SK-N-MC (cell line): ENCODE data around the gene CARM1.
"Not testable (repeated sequence)": the region's sequence is repeated elsewhere in the genome, so short reads cannot be mapped to it uniquely, and the experiment has no call there.

ENCODE experiments used
- DNase-seq: peaks from one replicate; pipeline ENCODE4 v3.0.0-alpha.2; 2011; ENCODE audit warnings: low read depth, low spot score
- H3K27ac ChIP-seq: fragments of 200-600 bp; sonication (generic); 2 replicates; pipeline ENCODE4 v1.5.1; 2016; ENCODE audit warnings: mixed run types
- H3K36me3 ChIP-seq: fragments of 200-600 bp; sonication (generic); 2 replicates; pipeline ENCODE4 v1.6.1; 2017; ENCODE audit warnings: antibody characterized with exemption, low read length, mixed read lengths; ENCODE audit not compliant: insufficient read depth
- H3K4me3 ChIP-seq: fragments of 200-600 bp; sonication (generic); 2 replicates; pipeline ENCODE4 v1.5.1; 2016
- H3K9ac ChIP-seq: fragments of 200-600 bp; sonication (generic); 2 replicates; pipeline ENCODE4 v1.8.0; 2017; ENCODE audit warnings: mixed run types, mixed read lengths; ENCODE audit not compliant: insufficient read length
- H3K9me3 ChIP-seq: fragments of 200-600 bp; sonication (generic); 2 replicates; pipeline ENCODE4 v1.6.1; 2017; ENCODE audit warnings: low read depth, mild to moderate bottlenecking, antibody characterized with exemption, low read length, moderate library complexity, mixed read lengths
- EZH2 ChIP-seq: fragments of 200-600 bp; sonication (generic); IDR thresholded peaks from one replicate; pipeline ENCODE4 v1.6.1; 2017; ENCODE audit warnings: antibody characterized with exemption
- FOXP2 ChIP-seq: optimal IDR thresholded peaks from 2 replicates; pipeline ENCODE3; 2011; ENCODE audit warnings: mild to moderate bottlenecking, moderate library complexity; ENCODE audit not compliant: insufficient read depth; ENCODE audit errors: extremely low read length, control extremely low read depth
- POLR2AphosphoS5 ChIP-seq: IDR thresholded peaks from 2 replicates; pipeline ENCODE4 v1.6.1; 2012; ENCODE audit warnings: mild to moderate bottlenecking, low read depth, low read length, borderline replicate concordance

Gene CARM1

DNA sequence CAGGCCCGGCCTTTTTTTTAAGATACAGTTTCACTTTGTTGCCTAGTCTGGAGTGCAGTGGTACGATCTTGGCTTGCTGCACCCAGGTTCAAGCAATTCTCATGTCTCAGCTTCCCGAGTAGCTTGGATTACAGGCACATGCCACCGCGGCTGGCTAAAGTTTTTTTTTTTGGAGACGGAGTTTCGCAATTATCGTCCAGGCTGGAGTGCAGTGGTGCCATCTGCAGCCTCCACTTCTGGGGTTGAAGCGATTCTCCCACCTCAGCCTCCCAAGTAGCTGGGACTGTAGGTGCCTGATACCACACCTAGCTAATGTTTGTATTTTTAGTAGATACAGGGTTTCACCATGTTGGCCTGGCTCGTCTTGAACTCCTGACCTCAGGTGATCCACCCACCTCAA, 4.9 kb upstream of the CARM1 start:
- TF ChIP-seq EZH2 (no peak), FOXP2 (no peak)
- DNase-seq = no peak
- no peak overlapping the region for H3K4me3 ChIP-seq
- H3K27ac ChIP-seq = no peak overlapping the region
- no peaks in the 10 kb centered on the region for H3K36me3 ChIP-seq
- no peaks in the 10 kb centered on the region for H3K9me3 ChIP-seq
- no peak overlapping the region for H3K9ac ChIP-seq

DNA sequence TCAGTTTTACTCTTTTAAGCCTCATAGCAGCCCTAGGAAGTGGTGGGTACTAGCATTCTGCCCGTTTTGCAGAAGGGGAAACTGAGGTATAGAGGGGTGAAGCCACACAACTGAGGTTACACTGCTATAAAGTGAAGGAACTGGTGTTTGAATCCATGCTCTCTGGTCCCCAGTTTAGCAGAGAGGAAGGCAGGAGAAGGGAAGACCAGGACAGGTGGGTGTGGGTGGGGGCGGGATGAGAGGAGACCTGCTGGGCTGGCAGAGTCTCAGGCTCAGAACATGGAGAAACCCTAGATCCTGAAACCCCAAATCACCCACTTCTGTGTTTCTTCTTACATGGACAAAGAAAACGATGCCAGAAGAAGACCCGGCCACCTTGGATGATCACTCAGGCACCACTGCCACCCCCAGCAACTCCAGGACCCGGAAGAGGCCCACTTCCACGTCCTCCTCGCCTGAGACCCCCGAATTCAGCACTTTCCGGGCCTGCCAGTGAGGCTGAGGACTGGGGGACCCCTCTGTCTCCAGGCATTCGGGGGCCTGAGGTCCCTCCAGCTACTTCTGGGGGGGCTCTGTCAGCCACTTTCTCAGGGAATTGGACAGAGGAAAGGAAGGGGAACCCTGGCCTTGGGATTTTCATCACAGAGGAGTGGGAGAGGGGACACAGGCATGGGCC, 2.3 kb upstream of the CARM1 start:
- no peak for DNase-seq
- Histone ChIP-seq H3K4me3 (no peak overlapping the region), H3K36me3 (no peaks in the 10 kb centered on the region), H3K9ac (no peak overlapping the region), H3K27ac (no peak overlapping the region), H3K9me3 (no peaks in the 10 kb centered on the region)
- TF ChIP-seq FOXP2 (no peak), EZH2 (no peak), POLR2AphosphoS5 (no peak)

DNA sequence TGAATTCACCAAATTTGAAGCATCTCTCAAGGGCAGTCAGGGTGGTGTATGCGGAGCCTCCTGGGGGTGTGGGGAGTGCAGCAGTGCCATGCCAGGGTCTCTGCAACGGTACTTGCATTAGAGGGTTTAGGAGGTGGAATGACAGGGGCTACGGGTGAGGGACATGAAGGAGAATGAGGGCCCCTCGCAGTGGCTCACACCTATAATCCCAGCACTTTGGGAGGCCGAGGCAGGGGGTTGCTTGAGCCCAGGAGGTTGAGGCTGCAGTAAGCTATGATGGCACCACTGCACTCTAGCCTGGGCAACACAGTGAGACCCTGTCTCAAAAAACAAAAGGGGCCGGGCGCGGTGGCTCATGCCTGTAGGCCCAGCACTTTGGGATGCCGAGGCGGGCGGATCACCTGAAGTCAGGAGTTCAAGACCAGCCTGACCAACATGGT, 1.5 kb upstream of the CARM1 start:
- H3K9me3 ChIP-seq, DNase-seq, H3K9ac ChIP-seq, H3K36me3 ChIP-seq, H3K27ac ChIP-seq, H3K4me3 ChIP-seq: not testable (repeated sequence)

DNA sequence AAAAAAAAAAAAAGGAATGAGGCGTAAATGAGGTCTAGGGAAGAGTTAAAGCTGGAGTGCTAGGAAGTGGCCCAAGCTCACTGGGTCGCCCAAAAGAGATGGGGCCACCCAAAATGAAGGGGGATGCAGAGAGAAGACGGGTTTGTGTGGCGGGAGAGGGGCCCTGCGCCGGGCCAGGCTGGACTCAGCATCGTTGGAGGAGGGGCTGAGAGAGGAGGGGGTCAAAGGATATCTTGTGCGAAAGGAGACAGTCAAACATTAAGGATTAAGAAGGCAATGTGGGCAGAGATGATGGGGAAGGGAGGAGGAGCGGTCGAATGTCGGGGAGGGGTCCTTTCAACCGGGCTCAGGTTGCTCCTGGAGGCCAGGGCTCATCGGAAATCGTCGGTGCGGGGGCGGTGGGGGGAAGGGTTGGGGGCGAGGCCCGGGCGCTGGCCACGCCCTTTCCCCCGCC, 825 bp upstream of the CARM1 start:
- DNase-seq = no peak
- Histone ChIP-seq H3K4me3 (peak overlapping the region; percentile 77), H3K9ac (peak overlapping the region; percentile 27), H3K27ac (peak overlapping the region; percentile 66; the same call in 1 of the 2 replicates), H3K36me3 (no peaks in the 10 kb centered on the region), H3K9me3 (no peaks in the 10 kb centered on the region)
- TF ChIP-seq EZH2 = no peak
- peak; percentile 57; the same call in 1 of the 2 replicates for TF ChIP-seq POLR2AphosphoS5

DNA sequence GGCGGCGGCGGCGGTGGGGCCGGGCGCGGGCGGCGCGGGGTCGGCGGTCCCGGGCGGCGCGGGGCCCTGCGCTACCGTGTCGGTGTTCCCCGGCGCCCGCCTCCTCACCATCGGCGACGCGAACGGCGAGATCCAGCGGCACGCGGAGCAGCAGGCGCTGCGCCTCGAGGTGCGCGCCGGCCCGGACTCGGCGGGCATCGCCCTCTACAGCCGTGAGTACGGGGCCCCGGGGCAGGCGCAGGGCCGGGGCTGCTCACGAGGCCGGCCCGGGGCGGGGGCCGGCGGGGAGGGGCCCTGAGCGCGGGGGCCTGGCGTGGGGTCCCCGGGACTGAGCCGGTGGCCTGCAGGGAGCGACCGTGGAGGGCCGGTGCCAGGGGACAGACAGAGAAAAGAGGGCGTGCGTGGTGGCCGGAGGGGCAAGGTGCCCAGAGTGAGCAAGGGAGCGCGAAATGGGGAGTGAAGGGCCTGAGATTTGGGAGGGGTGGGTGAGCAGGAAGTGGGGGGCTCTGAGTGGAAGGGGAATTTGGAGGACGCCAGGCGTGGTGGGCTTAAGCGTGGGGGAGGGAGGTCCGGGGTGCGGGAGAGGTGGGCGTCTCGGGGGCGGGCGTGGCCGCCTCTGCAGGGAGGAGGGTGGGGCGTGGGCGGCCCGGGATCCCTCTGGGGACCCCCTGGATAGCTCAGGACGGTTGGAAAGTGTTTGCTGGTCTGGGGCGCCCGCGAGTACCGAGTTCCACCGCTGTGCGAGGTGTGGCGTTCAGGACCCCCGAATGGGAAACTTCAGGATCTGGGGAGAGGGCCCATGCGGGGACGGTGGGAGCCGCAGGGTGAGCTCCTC, 575 bp downstream of the CARM1 start:
- TF ChIP-seq POLR2AphosphoS5 = peak; percentile 47; the same call in 1 of the 2 replicates
- TF ChIP-seq EZH2 = no peak
- Histone ChIP-seq H3K9ac (peak overlapping the region; percentile 93), H3K4me3 (peak overlapping the region; percentile 89), H3K36me3 (no peaks in the 10 kb centered on the region), H3K27ac (peak overlapping the region; percentile 86), H3K9me3 (no peaks in the 10 kb centered on the region)
- DNase-seq = no peak

DNA sequence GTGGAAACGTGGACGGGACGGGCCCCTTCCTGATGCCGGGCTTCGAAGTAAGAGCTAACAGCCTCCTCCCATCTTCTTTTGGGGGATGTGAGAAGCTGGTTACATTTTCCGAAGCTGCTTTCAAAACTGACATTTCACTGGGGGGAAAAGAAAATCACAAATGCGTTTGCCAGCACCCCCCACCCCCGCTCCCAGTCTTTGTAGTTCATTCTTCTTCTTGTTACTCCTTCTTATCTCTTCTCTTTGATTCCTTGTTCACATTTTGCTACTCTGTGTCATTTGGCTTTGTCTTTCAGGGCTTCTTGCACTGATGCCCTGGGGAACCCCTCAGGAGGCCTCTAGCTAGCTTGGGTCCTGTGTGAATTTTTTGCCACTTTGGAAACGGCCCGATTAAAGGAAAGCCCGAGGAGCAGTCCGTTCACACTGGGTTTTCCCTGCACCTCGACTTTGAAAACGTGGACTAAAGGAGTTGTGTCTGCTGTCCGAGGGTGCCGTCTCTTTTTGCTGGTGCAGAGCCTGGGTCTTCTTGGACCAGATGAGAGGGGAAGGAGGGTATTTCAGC, 1.3 kb downstream of the CARM1 start:
- no peaks in the 10 kb centered on the region for H3K9me3 ChIP-seq
- peak overlapping the region; percentile 89 for H3K4me3 ChIP-seq
- H3K27ac ChIP-seq = peak overlapping the region; percentile 86
- no peaks in the 10 kb centered on the region for H3K36me3 ChIP-seq
- TF ChIP-seq FOXP2 (no peak), EZH2 (no peak), POLR2AphosphoS5 (no peak)
- H3K9ac ChIP-seq = peak overlapping the region; percentile 93
- DNase-seq = no peak

DNA sequence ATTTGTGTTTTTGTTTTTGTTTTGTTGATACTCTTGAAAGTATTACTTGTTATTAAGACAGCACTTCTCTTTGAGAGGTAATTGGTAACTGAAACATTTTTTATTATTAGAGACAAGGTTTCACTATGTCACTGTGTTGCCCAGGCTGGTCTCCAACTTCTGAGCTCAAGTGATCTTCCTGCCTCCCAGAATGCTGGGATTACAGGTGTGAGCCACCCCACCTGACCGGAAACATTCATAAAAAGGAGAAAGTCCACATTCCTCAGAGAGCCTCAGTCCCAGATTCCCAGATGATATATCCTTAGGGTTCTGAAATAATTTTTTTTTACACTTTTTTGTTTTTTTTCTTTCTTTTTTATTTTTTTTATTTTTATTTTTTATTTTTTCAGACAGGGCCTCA, 2.7 kb downstream of the CARM1 start:
- Histone ChIP-seq H3K9me3 (no peaks in the 10 kb centered on the region), H3K9ac (no peak overlapping the region), H3K4me3 (no peak overlapping the region), H3K27ac (0 out of 2 replicates have a peak overlapping the region, but pooled peaks have one; percentile 46), H3K36me3 (no peaks in the 10 kb centered on the region)
- DNase-seq = no peak
- TF ChIP-seq EZH2 (no peak), FOXP2 (no peak)

DNA sequence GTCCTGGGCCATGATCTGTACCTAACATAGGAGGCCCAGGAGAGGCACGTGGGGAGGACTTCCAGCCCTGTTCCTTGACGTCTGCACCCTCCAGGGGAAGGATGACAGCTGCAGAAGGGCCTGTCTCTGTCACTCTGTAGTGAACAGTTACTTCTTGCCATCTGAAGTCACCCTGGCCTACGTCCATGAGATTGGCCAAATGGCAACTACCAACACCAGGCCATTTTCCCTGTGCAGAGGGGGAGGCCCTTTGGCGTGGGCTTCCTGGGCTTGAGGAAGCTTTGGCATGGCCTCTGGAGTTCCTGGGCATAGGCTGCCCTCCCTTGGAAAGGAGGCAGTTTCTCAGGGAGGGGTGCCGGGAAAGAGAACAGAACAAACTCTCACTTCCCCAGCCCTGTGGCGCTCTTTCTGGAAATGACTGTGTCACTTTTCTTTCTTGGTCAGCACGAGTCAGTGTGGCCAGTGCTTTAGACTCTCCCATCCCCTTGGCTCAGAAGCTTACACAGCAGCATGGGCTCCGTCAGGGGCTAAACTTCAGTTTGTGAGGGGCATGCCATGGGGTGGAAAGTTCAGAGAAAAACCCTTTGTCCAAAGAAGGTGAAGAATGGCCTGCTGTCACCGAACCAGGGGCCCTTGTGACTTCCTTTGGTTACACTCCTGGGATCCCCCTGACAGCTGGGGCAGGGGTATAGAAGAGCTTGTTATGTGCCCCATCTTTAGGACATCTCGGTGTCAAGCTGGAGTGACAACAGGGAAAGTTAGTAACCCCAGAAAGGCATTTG, 5.3 kb downstream of the CARM1 start:
- Histone ChIP-seq H3K36me3 (no peaks in the 10 kb centered on the region), H3K9ac (no peak overlapping the region), H3K9me3 (no peaks in the 10 kb centered on the region), H3K27ac (0 out of 2 replicates have a peak overlapping the region, but pooled peaks have one; percentile 22), H3K4me3 (no peak overlapping the region)
- no peak for DNase-seq
- no peak for TF ChIP-seq FOXP2
- no peak for TF ChIP-seq EZH2
- TF ChIP-seq POLR2AphosphoS5 = no peak

DNA sequence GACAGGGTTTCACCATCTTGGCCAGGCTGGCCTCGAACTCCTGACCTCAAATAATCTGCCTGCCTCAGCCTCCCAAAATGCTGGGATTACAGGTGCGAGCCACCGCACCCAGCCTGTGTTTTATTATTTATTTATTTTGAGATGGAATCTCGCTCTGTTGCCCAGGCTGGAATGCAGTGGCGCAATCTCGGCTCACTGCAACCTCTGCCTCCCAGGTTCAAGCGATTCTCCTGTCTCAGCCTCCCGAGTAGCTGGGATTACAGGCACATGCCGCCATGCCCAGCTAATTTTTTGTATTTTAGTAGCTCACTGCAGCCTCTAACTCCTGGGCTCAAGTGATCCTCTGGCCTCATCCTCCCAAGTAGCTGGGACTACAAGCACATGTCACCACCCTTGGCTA, 6.3 kb downstream of the CARM1 start:
- H3K9me3 ChIP-seq, H3K4me3 ChIP-seq, DNase-seq, H3K9ac ChIP-seq, H3K36me3 ChIP-seq: not testable (repeated sequence)
- peak overlapping the region; percentile 67 for H3K27ac ChIP-seq
